Astrocyte (in vitro differentiated cells and primary cell): ENCODE results near the gene MEAF6.

Source experiments
- EZH2 ChIP-seq: IDR thresholded peaks from 2 replicates; pipeline ENCODE4 v1.6.1; 2012; ENCODE audit warnings: mild to moderate bottlenecking, low read length, inconsistent platforms; ENCODE audit not compliant: insufficient read depth
- TF ChIP-seq, protein P1 (sequence below): IDR thresholded peaks from 2 replicates; pipeline ENCODE4 v1.5.1; 2011; ENCODE audit warnings: low read depth, mild to moderate bottlenecking, inconsistent platforms, low read length, moderate library complexity; ENCODE audit not compliant: insufficient read depth

DNA sequence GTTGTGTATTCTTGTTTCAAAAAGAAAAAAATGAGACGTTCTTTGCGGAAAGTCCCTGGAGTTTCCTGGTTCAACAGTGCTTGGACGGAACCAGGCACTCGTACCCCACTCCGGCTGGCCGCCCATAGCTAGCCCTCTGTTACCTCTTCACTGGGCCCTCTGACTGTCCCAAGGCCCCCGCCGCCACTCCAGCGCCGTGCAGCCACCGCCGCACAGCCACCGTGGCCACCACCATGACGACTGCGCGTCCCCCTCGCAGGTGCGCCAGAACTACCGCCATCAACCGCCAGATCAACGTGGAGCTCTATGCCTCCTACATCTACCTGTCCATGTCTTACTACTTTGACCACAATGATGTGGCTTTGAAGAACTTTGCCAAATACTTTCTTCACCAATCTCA, 30.0 kb upstream of the MEAF6 start:
- TF ChIP-seq, protein P1, sequence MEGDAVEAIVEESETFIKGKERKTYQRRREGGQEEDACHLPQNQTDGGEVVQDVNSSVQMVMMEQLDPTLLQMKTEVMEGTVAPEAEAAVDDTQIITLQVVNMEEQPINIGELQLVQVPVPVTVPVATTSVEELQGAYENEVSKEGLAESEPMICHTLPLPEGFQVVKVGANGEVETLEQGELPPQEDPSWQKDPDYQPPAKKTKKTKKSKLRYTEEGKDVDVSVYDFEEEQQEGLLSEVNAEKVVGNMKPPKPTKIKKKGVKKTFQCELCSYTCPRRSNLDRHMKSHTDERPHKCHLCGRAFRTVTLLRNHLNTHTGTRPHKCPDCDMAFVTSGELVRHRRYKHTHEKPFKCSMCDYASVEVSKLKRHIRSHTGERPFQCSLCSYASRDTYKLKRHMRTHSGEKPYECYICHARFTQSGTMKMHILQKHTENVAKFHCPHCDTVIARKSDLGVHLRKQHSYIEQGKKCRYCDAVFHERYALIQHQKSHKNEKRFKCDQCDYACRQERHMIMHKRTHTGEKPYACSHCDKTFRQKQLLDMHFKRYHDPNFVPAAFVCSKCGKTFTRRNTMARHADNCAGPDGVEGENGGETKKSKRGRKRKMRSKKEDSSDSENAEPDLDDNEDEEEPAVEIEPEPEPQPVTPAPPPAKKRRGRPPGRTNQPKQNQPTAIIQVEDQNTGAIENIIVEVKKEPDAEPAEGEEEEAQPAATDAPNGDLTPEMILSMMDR: no peak
- TF ChIP-seq EZH2: no peak
